ENCODE measurements around the gene DGKI. TPM values are rescaled to one million over a fixed set of nuclear protein-coding genes. Genes with fewer than 3 reads are reported as not detected.
"Not testable (repeated sequence)": the region's sequence is repeated elsewhere in the genome, so short reads cannot be mapped to it uniquely, and the experiment has no call there.

Gene DGKI
- total and polyA plus RNA-seq, 11 donors = 0.36 to 4.6 (median 1.0) TPM

DNA sequence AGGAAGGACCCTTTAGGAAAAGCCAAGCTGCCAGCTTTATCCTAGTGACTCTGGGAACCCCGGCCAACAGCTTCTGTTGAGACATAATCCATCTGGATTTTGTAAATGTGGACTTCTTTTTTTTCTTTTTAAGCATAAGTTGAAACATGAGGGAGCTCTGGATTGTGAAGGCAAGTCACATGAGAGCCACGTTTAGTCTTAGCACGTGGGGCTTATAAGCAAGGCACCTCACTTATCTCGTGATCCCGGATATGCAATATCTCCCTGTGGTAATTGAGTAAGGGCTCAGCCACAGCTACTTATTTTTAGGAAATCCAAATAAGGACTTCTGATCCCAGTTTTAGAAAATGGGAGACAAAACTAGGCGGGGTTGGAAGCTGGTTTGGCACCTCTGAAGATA lies 392.0 kb downstream of the DGKI start:
- peak; percentile 60 to 87 (median 83) for ATAC-seq
- Histone ChIP-seq H3K27me3 (no peaks in the 10 kb centered on the region), H3K4me1 (peaks cover 0 to 19% (median 6%) of the 10 kb centered on the region in 12 donors), H3K9me3 (no peaks in the 10 kb centered on the region), H3K36me3 (no peaks in the 10 kb centered on the region), H3K27ac (peak overlapping the region in 9 of 12 donors; percentile 17 to 75 (median 56)), H3K4me3 (peak overlapping the region in 6 of 12 donors; percentile 13 to 44 (median 20))
- intact Hi-C loops (cut with DNase I) = loop anchor here in 9 of 10 donors (1.0 to 10.0 kb wide), 9 partner anchors 140 to 1052 kb away; no protein-coding TSS in a partner anchor
- TF ChIP-seq POLR2A (IDR thresholded peaks at IDR 0.05) = no peak
- TF ChIP-seq, protein P1, sequence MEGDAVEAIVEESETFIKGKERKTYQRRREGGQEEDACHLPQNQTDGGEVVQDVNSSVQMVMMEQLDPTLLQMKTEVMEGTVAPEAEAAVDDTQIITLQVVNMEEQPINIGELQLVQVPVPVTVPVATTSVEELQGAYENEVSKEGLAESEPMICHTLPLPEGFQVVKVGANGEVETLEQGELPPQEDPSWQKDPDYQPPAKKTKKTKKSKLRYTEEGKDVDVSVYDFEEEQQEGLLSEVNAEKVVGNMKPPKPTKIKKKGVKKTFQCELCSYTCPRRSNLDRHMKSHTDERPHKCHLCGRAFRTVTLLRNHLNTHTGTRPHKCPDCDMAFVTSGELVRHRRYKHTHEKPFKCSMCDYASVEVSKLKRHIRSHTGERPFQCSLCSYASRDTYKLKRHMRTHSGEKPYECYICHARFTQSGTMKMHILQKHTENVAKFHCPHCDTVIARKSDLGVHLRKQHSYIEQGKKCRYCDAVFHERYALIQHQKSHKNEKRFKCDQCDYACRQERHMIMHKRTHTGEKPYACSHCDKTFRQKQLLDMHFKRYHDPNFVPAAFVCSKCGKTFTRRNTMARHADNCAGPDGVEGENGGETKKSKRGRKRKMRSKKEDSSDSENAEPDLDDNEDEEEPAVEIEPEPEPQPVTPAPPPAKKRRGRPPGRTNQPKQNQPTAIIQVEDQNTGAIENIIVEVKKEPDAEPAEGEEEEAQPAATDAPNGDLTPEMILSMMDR (IDR thresholded peaks at IDR 0.05) = no peak
- DNase-seq = peak in 3 of 5 donors; percentile 18 to 55 (median 24)
- 6 to 16% (median 13%) methylated on average over 6 of the region's 6 CpGs for WGBS, 4 donors

DNA sequence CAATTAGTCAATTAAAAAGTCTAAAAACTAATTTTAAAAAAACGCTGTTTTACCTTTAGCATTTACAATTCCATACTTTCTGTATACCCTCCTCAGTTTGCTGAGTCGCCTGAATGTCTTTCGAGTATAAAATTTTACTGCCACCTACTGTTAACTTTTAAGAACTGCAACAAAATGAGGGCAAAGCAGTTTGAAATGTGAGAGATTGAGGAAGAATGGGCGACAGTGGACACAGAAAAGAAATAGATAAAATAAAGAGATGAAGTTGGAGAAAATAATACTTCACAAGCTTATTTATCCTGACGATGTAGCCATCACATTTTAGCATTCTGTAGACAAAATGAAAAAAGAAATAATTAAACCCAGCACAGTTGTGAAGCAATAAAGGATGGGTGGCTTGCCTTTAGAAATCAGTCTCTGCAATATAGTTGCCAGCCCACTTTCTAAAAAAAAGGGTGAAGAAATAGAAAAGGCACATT lies 392.5 kb downstream of the DGKI start:
- Histone ChIP-seq H3K4me1 (peaks cover 0 to 19% (median 6%) of the 10 kb centered on the region in 12 donors), H3K36me3 (no peaks in the 10 kb centered on the region), H3K9me3 (no peaks in the 10 kb centered on the region), H3K27me3 (no peaks in the 10 kb centered on the region), H3K27ac (peak overlapping the region in 9 of 12 donors; percentile 17 to 75 (median 56)), H3K4me3 (peak overlapping the region in 6 of 12 donors; percentile 13 to 44 (median 20))
- intact Hi-C loops (cut with DNase I) = loop anchor here in 8 of 10 donors (1.0 to 10.0 kb wide), 9 partner anchors 141 to 1052 kb away; no protein-coding TSS in a partner anchor
- ATAC-seq (peak in 3 of 4 donors; percentile 54 to 74 (median 66)), DNase-seq (no peak)
- TF ChIP-seq, protein P1 (IDR thresholded peaks at IDR 0.05) = peak; percentile 53 to 82 (median 66)
- TF ChIP-seq POLR2A (IDR thresholded peaks at IDR 0.05) = no peak
- 1 to 3% (median 2%) methylated on average over 5 of the region's 5 CpGs for WGBS, 4 donors

DNA sequence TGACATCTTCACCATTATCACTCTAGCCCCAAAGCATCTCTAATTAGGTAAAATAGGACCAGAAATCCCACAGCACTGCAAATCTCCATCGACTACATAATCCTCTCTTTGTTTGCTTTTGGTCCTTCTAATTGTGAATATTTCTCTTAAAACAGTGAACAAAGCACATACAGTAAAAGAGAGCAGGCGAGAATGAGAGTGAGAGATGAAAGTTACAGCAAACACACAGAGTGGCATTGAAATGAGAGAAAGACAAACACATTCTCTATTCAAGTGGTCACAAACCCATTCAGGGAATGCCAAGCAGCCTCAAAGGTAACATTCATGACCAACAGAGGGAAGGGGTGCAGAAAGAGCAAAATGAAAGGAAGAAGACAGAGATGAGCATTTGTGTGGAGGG lies 393.4 kb downstream of the DGKI start:
- Histone ChIP-seq H3K27me3 (no peaks in the 10 kb centered on the region), H3K9me3 (peaks cover 0 to 5% (median 0%) of the 10 kb centered on the region in 12 donors), H3K27ac (peak overlapping the region in 3 of 12 donors; percentile 8 to 72 (median 31)), H3K4me1 (peaks cover 0 to 19% (median 6%) of the 10 kb centered on the region in 12 donors), H3K36me3 (no peaks in the 10 kb centered on the region), H3K4me3 (peak overlapping the region in 1 of 12 donors; percentile 20)
- TF ChIP-seq, protein P1 (IDR thresholded peaks at IDR 0.05) = no peak
- TF ChIP-seq POLR2A (IDR thresholded peaks at IDR 0.05) = no peak
- ATAC-seq (no peak), DNase-seq (no peak)
- 38 to 59% (median 48%) methylated on average over 2 of the region's 2 CpGs for WGBS, 4 donors
- intact Hi-C loops (cut with DNase I) = loop anchor here in 8 of 10 donors (5.0 to 10.0 kb wide), 7 partner anchors 141 to 1051 kb away; no protein-coding TSS in a partner anchor

DNA sequence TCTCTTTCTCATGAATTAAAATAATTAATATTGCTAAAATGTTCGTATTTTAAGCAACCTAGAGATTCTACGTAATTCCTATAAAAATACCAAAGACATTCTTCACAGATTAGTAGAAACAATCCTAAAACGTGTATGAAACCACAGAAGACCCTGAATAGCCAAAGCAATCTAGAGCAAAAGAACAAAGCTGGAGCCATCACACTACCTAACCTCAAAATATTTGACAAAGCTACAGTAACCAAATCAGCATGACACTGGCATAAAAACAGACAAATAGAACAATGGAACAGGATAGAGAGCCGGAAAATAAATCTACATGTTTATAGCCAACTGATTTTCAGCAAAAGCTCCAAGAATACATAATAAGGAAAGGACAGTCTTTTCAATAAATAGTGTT lies 397.8 kb downstream of the DGKI start:
- no peak for DNase-seq
- H3K4me3 ChIP-seq = no peak overlapping the region
- peaks cover 0 to 5% (median 0%) of the 10 kb centered on the region in 12 donors for H3K9me3 ChIP-seq
- H3K4me1 ChIP-seq = peaks cover 0 to 11% (median 0%) of the 10 kb centered on the region in 12 donors
- ATAC-seq = no peak
- H3K36me3 ChIP-seq = no peaks in the 10 kb centered on the region
- no peaks in the 10 kb centered on the region for H3K27me3 ChIP-seq
- intact Hi-C loops (cut with DNase I) = no loop called here
- no peak for TF ChIP-seq POLR2A (IDR thresholded peaks at IDR 0.05)
- TF ChIP-seq, protein P1 (IDR thresholded peaks at IDR 0.05) = no peak
- H3K27ac ChIP-seq = no peak overlapping the region
- WGBS, 4 donors = 84 to 94% (median 90%) methylated on average over 4 of the region's 4 CpGs

DNA sequence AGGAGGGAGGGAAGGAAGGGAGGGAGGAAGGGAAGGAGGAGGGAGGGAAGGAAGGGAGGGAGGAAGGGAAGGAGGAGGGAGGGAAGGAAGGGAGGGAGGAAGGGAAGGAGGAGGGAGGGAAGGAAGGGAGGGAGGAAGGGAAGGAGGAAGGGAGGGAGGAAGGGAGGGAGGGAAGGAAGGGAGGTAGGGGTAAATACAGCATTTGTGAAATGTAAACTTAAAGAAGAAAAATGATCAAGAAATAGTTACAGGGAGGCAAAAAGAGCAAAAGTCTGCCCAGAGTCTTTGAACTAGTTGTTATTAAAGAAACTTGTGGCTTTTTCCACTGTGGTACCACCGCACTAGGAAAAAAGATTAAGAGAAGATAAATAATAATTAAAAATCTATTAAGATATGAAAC lies 398.2 kb downstream of the DGKI start:
- H3K4me3 ChIP-seq; intact Hi-C loops (cut with DNase I); H3K9me3 ChIP-seq; H3K27ac ChIP-seq; H3K27me3 ChIP-seq; H3K36me3 ChIP-seq; ATAC-seq; DNase-seq: not testable (repeated sequence)
- peaks cover 0 to 11% (median 0%) of the 10 kb centered on the region in 12 donors for H3K4me1 ChIP-seq
- WGBS, 4 donors = 94 to 100% (median 97%) methylated on average over 1 of the region's 1 CpG
